Prostate gland (tissue), 2 donors: ENCODE results near the gene IPO13.

ENCODE experiments used
- CTCF ChIP-seq, 4 experiments: fragments of 200-600 bp in 2 of 4; fragments of 450-650 bp in 2 of 4; sonication (generic) in 2 of 4; IDR thresholded peaks; 1 replicate in 3 of 4; 2 replicates in 1 of 4; pipeline ENCODE4 v1.5.1; 2016 to 2019; ENCODE audit warnings: antibody characterized with exemption in 4 of 4, mild to moderate bottlenecking in 2 of 4, moderate library complexity in 2 of 4
- POLR2AphosphoS5 ChIP-seq: sonication (generic); formaldehyde crosslinking; IDR thresholded peaks from one replicate; pipeline ENCODE4 v1.6.1; 2017; ENCODE audit warnings: antibody characterized with exemption

DNA sequence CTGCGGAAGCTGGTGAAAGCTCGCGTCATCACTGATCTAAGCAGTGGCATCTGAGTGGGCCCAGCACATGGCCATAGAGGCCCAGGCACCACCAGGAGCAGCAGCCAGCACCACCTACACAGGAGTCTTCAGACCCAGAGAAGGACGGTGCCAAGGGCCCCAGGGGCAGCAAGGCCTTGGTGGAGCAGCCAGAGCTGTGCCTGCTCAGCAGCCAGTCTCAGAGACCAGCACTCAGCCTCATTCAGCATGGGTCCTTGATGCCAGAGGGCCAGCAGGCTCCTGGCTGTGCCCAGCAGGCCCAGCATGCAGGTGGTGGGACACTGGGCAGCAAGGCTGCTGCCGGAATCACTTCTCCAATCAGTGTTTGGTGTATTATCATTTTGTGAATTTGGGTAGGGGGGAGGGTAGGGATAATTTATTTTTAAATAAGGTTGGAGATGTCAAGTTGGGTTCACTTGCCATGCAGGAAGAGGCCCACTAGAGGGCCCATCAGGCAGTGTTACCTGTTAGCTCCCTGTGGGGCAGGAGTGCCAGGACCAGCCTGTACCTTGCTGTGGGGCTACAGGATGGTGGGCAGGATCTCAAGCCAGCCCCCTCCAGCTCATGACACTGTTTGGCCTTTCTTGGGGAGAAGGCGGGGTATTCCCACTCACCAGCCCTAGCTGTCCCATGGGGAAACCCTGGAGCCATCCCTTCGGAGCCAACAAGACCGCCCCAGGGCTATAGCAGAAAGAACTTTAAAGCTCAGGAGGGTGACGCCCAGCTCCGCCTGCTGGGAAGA is 16.4 kb upstream of the IPO13 start:
- no peak for TF ChIP-seq POLR2AphosphoS5
- TF ChIP-seq CTCF (IDR thresholded peaks at IDR 0.05): peak in 3 of 4 experiments; percentile 14 to 37 (median 35)
